Loucy (cell line): ENCODE results near the gene METTL13.

Source experiments
- H2AFZ ChIP-seq: fragments of 200-600 bp; sonication (generic); 2 replicates; pipeline ENCODE4 v1.6.0; 2016; ENCODE audit warnings: antibody characterized with exemption, mild to moderate bottlenecking, low read length, moderate library complexity
- H3F3A ChIP-seq: fragments of 200-600 bp; 2 replicates; pipeline ENCODE4 v1.6.0; 2016; ENCODE audit warnings: antibody characterized with exemption, low read depth, mild to moderate bottlenecking
- H3K27me3 ChIP-seq: fragments of 200-600 bp; sonication (generic); 2 replicates; pipeline ENCODE4 v1.6.1; 2014; ENCODE audit warnings: low read length, mild to moderate bottlenecking; ENCODE audit not compliant: insufficient read depth, poor library complexity, severe bottlenecking
- H3K36me3 ChIP-seq: fragments of 200-600 bp; sonication (generic); 2 replicates; pipeline ENCODE4 v1.6.1; 2016; ENCODE audit warnings: low read length; ENCODE audit not compliant: insufficient read depth
- H3K4me1 ChIP-seq: fragments of 200-600 bp; sonication (generic); 2 replicates; pipeline ENCODE4 v1.5.1; 2014; ENCODE audit warnings: low read length, mild to moderate bottlenecking; ENCODE audit not compliant: insufficient read depth, poor library complexity, severe bottlenecking
- H3K4me2 ChIP-seq: fragments of 200-600 bp; sonication (generic); 2 replicates; pipeline ENCODE4 v1.6.0; 2014; ENCODE audit warnings: antibody characterized with exemption, low read length, low read depth, mild to moderate bottlenecking; ENCODE audit not compliant: poor library complexity, severe bottlenecking
- H3K4me3 ChIP-seq: fragments of 200-600 bp; sonication (generic); 2 replicates; pipeline ENCODE4 v1.5.1; 2014; ENCODE audit warnings: low read length, mild to moderate bottlenecking, mixed read lengths; ENCODE audit not compliant: poor library complexity, severe bottlenecking
- H3K79me2 ChIP-seq: fragments of 200-600 bp; sonication (generic); 2 replicates; pipeline ENCODE4 v1.6.1; 2014; ENCODE audit warnings: low read length; ENCODE audit not compliant: insufficient read depth
- H3K9ac ChIP-seq: fragments of 200-600 bp; sonication (generic); 2 replicates; pipeline ENCODE4 v1.6.0; 2014; ENCODE audit warnings: mild to moderate bottlenecking, low read depth, low read length, moderate library complexity; ENCODE audit not compliant: poor library complexity, severe bottlenecking
- H3K9me2 ChIP-seq: fragments of 200-600 bp; sonication (generic); replicated peaks from 2 replicates; pipeline ENCODE4 v1.6.1; 2016; ENCODE audit warnings: low read depth, low read length, mixed read lengths
- H3K9me3 ChIP-seq: fragments of 200-600 bp; sonication (generic); 2 replicates; pipeline ENCODE4 v1.6.1; 2014; ENCODE audit warnings: mild to moderate bottlenecking, antibody characterized with exemption, low read length, low read depth; ENCODE audit not compliant: insufficient read depth
- H4K20me1 ChIP-seq: fragments of 200-600 bp; sonication (generic); 2 replicates; pipeline ENCODE4 v1.6.0; 2014; ENCODE audit warnings: antibody characterized with exemption, low read length, mild to moderate bottlenecking; ENCODE audit not compliant: insufficient read depth, poor library complexity, severe bottlenecking
- EZH2phosphoT487 ChIP-seq: fragments of 200-600 bp; IDR thresholded peaks from 2 replicates; pipeline ENCODE4 v1.6.1; 2018; ENCODE audit warnings: antibody characterized with exemption, mild to moderate bottlenecking, moderate library complexity, borderline replicate concordance
- TF ChIP-seq, protein P1 (sequence below): fragments of 200-600 bp; sonication (generic); conservative IDR thresholded peaks from 2 replicates; pipeline ENCODE4 v1.5.1; 2014; ENCODE audit warnings: mild to moderate bottlenecking, antibody characterized with exemption, low read length

METTL13 gene

DNA sequence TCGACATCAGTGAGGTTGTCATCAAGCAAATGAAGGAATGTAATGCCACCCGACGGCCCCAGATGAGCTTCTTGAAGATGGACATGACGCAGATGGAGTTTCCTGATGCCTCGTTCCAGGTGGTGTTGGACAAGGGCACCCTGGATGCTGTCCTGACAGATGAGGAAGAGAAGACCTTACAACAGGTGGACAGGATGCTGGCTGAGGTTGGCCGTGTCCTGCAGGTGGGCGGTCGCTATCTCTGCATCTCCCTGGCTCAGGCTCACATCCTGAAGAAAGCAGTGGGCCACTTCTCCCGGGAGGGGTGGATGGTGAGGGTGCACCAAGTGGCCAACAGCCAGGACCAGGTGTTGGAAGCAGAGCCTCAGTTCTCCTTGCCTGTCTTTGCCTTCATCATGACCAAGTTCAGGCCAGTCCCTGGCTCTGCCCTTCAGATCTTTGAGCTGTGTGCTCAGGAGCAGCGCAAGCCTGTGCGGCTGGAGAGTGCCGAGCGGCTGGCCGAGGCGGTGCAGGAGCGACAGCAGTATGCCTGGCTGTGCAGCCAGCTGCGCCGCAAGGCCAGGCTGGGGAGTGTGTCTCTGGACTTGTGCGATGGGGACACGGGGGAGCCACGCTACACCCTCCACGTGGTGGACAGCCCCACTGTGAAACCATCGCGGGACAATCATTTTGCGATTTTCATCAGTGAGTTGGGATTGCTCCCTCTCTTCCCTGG is 2.5 kb downstream of the METTL13 start:
- Histone ChIP-seq H3K36me3 (peaks cover 41% of the 10 kb centered on the region; the same call in 1 of the 2 replicates), H3K9me2 (no peaks in the 10 kb centered on the region), H2AFZ (no peak overlapping the region), H3K27me3 (no peaks in the 10 kb centered on the region), H3F3A (peaks cover 4% of the 10 kb centered on the region), H3K4me3 (peak overlapping the region; percentile 98), H3K4me1 (peaks cover 52% of the 10 kb centered on the region), H3K9me3 (no peaks in the 10 kb centered on the region), H3K9ac (peak overlapping the region; percentile 57), H3K4me2 (peak overlapping the region; percentile 95), H3K79me2 (peaks cover 65% of the 10 kb centered on the region), H4K20me1 (peaks cover 6% of the 10 kb centered on the region)
- TF ChIP-seq, protein P1, sequence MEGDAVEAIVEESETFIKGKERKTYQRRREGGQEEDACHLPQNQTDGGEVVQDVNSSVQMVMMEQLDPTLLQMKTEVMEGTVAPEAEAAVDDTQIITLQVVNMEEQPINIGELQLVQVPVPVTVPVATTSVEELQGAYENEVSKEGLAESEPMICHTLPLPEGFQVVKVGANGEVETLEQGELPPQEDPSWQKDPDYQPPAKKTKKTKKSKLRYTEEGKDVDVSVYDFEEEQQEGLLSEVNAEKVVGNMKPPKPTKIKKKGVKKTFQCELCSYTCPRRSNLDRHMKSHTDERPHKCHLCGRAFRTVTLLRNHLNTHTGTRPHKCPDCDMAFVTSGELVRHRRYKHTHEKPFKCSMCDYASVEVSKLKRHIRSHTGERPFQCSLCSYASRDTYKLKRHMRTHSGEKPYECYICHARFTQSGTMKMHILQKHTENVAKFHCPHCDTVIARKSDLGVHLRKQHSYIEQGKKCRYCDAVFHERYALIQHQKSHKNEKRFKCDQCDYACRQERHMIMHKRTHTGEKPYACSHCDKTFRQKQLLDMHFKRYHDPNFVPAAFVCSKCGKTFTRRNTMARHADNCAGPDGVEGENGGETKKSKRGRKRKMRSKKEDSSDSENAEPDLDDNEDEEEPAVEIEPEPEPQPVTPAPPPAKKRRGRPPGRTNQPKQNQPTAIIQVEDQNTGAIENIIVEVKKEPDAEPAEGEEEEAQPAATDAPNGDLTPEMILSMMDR, result no peak
- no peak for TF ChIP-seq EZH2phosphoT487

DNA sequence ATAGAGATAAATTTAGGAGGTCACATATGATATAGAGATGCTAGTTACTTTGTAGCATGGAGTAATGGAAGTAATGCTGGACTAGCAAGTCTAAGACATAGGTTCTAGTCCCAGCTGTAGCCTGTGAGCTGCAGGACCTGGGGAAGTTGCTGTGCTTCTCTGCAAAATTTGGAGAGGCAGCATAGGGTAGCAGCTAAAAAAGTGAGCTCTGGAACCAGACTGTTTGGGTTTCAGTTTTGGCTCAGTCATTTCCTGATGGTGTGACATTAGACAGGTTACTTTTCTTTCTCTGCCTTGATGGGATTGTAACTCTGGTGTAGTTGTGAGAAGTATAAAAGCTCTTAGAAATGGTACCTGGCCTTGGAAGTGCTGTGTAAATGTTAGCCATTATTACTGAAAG is 3.3 kb downstream of the METTL13 start:
- H2AFZ ChIP-seq, result no peak overlapping the region
- H3F3A ChIP-seq, result peaks cover 4% of the 10 kb centered on the region
- peaks cover 52% of the 10 kb centered on the region for H3K4me1 ChIP-seq
- no peaks in the 10 kb centered on the region for H3K9me2 ChIP-seq
- peak overlapping the region; percentile 98 for H3K4me3 ChIP-seq
- H3K9ac ChIP-seq, result peak overlapping the region; percentile 57
- H3K36me3 ChIP-seq, result peaks cover 49% of the 10 kb centered on the region; the same call in 1 of the 2 replicates
- peaks cover 6% of the 10 kb centered on the region for H4K20me1 ChIP-seq
- no peak for TF ChIP-seq EZH2phosphoT487
- TF ChIP-seq, protein P1, result no peak
- no peaks in the 10 kb centered on the region for H3K9me3 ChIP-seq
- no peaks in the 10 kb centered on the region for H3K27me3 ChIP-seq
- peaks cover 65% of the 10 kb centered on the region for H3K79me2 ChIP-seq
- H3K4me2 ChIP-seq, result peak overlapping the region; percentile 95

DNA sequence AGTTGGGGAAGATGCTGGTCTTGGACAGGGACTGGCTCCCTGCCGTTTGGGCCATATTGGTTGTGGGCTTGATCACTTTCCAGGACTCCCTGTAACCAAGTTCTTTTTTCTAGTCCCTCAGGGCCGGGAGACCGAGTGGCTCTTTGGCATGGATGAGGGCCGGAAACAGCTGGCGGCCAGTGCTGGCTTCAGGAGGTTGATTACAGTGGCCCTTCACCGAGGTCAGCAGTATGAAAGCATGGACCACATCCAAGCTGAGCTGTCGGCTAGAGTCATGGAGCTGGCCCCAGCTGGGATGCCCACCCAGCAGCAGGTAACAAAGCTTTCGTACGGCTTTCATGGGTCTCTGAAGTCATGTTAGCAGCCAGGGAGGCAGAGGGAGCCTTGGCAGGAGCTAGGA is 4.3 kb downstream of the METTL13 start:
- peaks cover 59% of the 10 kb centered on the region; the same call in 1 of the 2 replicates for H3K36me3 ChIP-seq
- TF ChIP-seq EZH2phosphoT487, result no peak
- TF ChIP-seq, protein P1, result no peak

More for the DNA sequence above, 4.3 kb downstream of the METTL13 start:
- peaks cover 2% of the 10 kb centered on the region for H3F3A ChIP-seq
- H3K4me1 ChIP-seq, result peaks cover 44% of the 10 kb centered on the region
- H3K4me3 ChIP-seq, result peak overlapping the region; percentile 98
- H3K9ac ChIP-seq, result peak overlapping the region; percentile 57
- H3K79me2 ChIP-seq, result peaks cover 73% of the 10 kb centered on the region
- no peaks in the 10 kb centered on the region for H3K9me2 ChIP-seq
- H3K4me2 ChIP-seq, result peak overlapping the region; percentile 95
- no peaks in the 10 kb centered on the region for H3K27me3 ChIP-seq
- H4K20me1 ChIP-seq, result peaks cover 6% of the 10 kb centered on the region
- H3K9me3 ChIP-seq, result no peaks in the 10 kb centered on the region
- no peak overlapping the region for H2AFZ ChIP-seq
